GM08714 (cell line): ENCODE measurements around the gene CHD9.
"Not testable (repeated sequence)": the region's sequence is repeated elsewhere in the genome, so short reads cannot be mapped to it uniquely, and the experiment has no call there.

Experiments used
- H3K4me3 ChIP-seq: fragments of 200-500 bp; sonication (Bioruptor generic); 2 replicates; pipeline ENCODE4 v1.5.1; 2014; ENCODE audit warnings: mild to moderate bottlenecking, low read length, inconsistent platforms
- ZNF274 ChIP-seq: IDR thresholded peaks from 2 replicates; pipeline ENCODE4 v1.6.1; 2012; ENCODE audit warnings: mild to moderate bottlenecking, low read depth, low read length

Gene CHD9

GRCh38 chr16:53054670-53055485, at the start of gene CHD9:
CHD9 (plus strand) TSS chr16:53054991; CDS start chr16:53156090, 101,099 bp downstream.
- TF ChIP-seq ZNF274: no peak

GRCh38 chr16:53007095-53007494, 47.7 kb upstream of the CHD9 start:
- no peak overlapping the region for H3K4me3 ChIP-seq
- no peak for TF ChIP-seq ZNF274

More at GRCh38 chr16:53054670-53055485, at the start of gene CHD9:
- peak within 1 kb of the TSS; percentile 83 for H3K4me3 ChIP-seq

- H3K4me3 ChIP-seq: no peak overlapping the region
- TF ChIP-seq ZNF274: no peak
Measured at GRCh38 chr16:53014287-53014686, 40.5 kb upstream of the CHD9 start.

- TF ChIP-seq ZNF274: no peak
- H3K4me3 ChIP-seq: no peak overlapping the region
Measured at GRCh38 chr16:53018834-53019416, 35.9 kb upstream of the CHD9 start.

GRCh38 chr16:53022374-53022773, 32.4 kb upstream of the CHD9 start:
- no peak for TF ChIP-seq ZNF274
- no peak overlapping the region for H3K4me3 ChIP-seq

GRCh38 chr16:53024045-53024444, 30.7 kb upstream of the CHD9 start:
- H3K4me3 ChIP-seq: no peak overlapping the region
- TF ChIP-seq ZNF274: no peak

- no peak overlapping the region for H3K4me3 ChIP-seq
- no peak for TF ChIP-seq ZNF274
Measured at GRCh38 chr16:53029971-53030370, 24.8 kb upstream of the CHD9 start.

- H3K4me3 ChIP-seq: no peak overlapping the region
- TF ChIP-seq ZNF274: no peak
Measured at GRCh38 chr16:53031323-53031942, 23.4 kb upstream of the CHD9 start.

- no peak overlapping the region for H3K4me3 ChIP-seq
- TF ChIP-seq ZNF274: no peak
Measured at GRCh38 chr16:53034306-53034705, 20.5 kb upstream of the CHD9 start.

- no peak overlapping the region for H3K4me3 ChIP-seq
- no peak for TF ChIP-seq ZNF274
Measured at GRCh38 chr16:53035176-53035942, 19.4 kb upstream of the CHD9 start.

- TF ChIP-seq ZNF274: no peak
Measured at GRCh38 chr16:53036066-53036465, 18.7 kb upstream of the CHD9 start.

GRCh38 chr16:53036711-53037110, 18.1 kb upstream of the CHD9 start:
- H3K4me3 ChIP-seq: not testable (repeated sequence)

More at GRCh38 chr16:53036066-53036465, 18.7 kb upstream of the CHD9 start:
- no peak overlapping the region for H3K4me3 ChIP-seq

GRCh38 chr16:53040788-53041187, 14.0 kb upstream of the CHD9 start:
- H3K4me3 ChIP-seq: no peak overlapping the region

GRCh38 chr16:53041320-53042051, 13.3 kb upstream of the CHD9 start:
- no peak for TF ChIP-seq ZNF274
- no peak overlapping the region for H3K4me3 ChIP-seq

More at GRCh38 chr16:53040788-53041187, 14.0 kb upstream of the CHD9 start:
- TF ChIP-seq ZNF274: no peak
